Common myeloid progenitor, CD34-positive (primary cell): ENCODE results near the gene UTP20. TPM values are rescaled to one million over a fixed set of nuclear protein-coding genes. Genes with fewer than 3 reads are reported as not detected.

Experiments
- CTCF ChIA-PET: fragments of 350-600 bp; sonication (Branson Sonifier 250); formaldehyde crosslinking; loops from one replicate; lab custom pipeline; 2021; ENCODE audit warnings: antibody characterized with exemption; lab: Charles Lee
- POLR2A ChIA-PET: fragments of 350-600 bp; sonication (Branson Sonifier 250); formaldehyde crosslinking; loops from one replicate; lab custom pipeline; 2021; ENCODE audit warnings: antibody characterized with exemption; lab: Charles Lee
- DNase-seq, 3 donors: peaks; one replicate each; pipeline versions ENCODE4 v3.0.0 to v3.0.0-alpha.2; 2013
- H3K27ac ChIP-seq, 2 experiments: 1 replicate in 1 of 2; 2 replicates in 1 of 2; pipeline ENCODE4 v1.7.0; 2013; ENCODE audit warnings: inconsistent platforms in 2 of 2, low read length in 2 of 2, mild to moderate bottlenecking in 2 of 2, low read depth in 1 of 2, moderate library complexity in 1 of 2; ENCODE audit not compliant: severe bottlenecking in 2 of 2, insufficient read depth in 1 of 2, poor library complexity in 1 of 2
- H3K27me3 ChIP-seq, 5 experiments: replicated peaks in 2 of 5; 1 replicate in 3 of 5; 2 replicates in 2 of 5; pipeline versions ENCODE4 v1.6.1 to v1.7.0; 2013; ENCODE audit warnings: low read length in 4 of 5, mild to moderate bottlenecking in 2 of 5, moderate library complexity in 2 of 5, inconsistent platforms in 1 of 5; ENCODE audit not compliant: insufficient read depth in 5 of 5, control insufficient read depth in 4 of 5
- H3K36me3 ChIP-seq, 4 experiments: 1 replicate in 2 of 4; 2 replicates in 2 of 4; pipeline versions ENCODE4 v1.6.1 to v1.7.0; 2013; ENCODE audit warnings: low read length in 3 of 4, control low read depth in 1 of 4, mild to moderate bottlenecking in 1 of 4; ENCODE audit not compliant: control insufficient read depth in 4 of 4, insufficient read depth in 4 of 4
- H3K4me1 ChIP-seq, 4 experiments: 1 replicate in 3 of 4; 2 replicates in 1 of 4; pipeline versions ENCODE4 v1.6.1 to v1.7.1; 2013; ENCODE audit warnings: low read length in 3 of 4, mild to moderate bottlenecking in 3 of 4, control low read depth in 1 of 4, inconsistent platforms in 1 of 4, moderate library complexity in 1 of 4; ENCODE audit not compliant: control insufficient read depth in 4 of 4, insufficient read depth in 4 of 4; ENCODE audit errors: control extremely low read depth in 1 of 4
- H3K4me3 ChIP-seq, 7 experiments: 1 replicate in 4 of 7; 2 replicates in 3 of 7; pipeline versions ENCODE4 v1.5.1 to v1.7.0; 2013; ENCODE audit warnings: mild to moderate bottlenecking in 7 of 7, low read length in 6 of 7, moderate library complexity in 6 of 7, inconsistent platforms in 2 of 7, low read depth in 2 of 7, control low read depth in 1 of 7; ENCODE audit not compliant: insufficient read depth in 4 of 7, control insufficient read depth in 1 of 7; ENCODE audit errors: extremely low read depth in 1 of 7
- H3K9me3 ChIP-seq, 5 experiments: 1 replicate in 4 of 5; 2 replicates in 1 of 5; pipeline versions ENCODE4 v1.6.1 to v1.7.1; 2013; ENCODE audit warnings: low read length in 4 of 5, mild to moderate bottlenecking in 2 of 5, inconsistent platforms in 1 of 5, low read depth in 1 of 5, moderate library complexity in 1 of 5; ENCODE audit not compliant: control insufficient read depth in 4 of 5, insufficient read depth in 2 of 5; ENCODE audit errors: control extremely low read depth in 1 of 5
- WGBS: methylation state at CpG from one replicate; pipeline ENCODE4 v1.1.5; 2013; ENCODE audit not compliant: insufficient coverage; 5-methylcytosine and 5-hydroxymethylcytosine counted together
- polyA plus RNA-seq: library from polyadenylated mRNA; unstranded; fragments of 120-200 nt; gene quantifications from one replicate; pipeline ENCODE4 v1.2.1, GENCODE V29; 2013

The UTP20 gene
- polyA plus RNA-seq: 9.4 TPM

GRCh38 chr12:101280006-101280505 lies at the start of gene UTP20:
UTP20 (plus strand) TSS chr12:101280105; CDS start chr12:101280283, 178 bp downstream.
- peak; percentile 86 to 93 (median 92) for DNase-seq
- no peaks in the 10 kb centered on the region for H3K9me3 ChIP-seq
- peaks cover 0 to 13% (median 8%) of the 10 kb centered on the region in 4 experiments for H3K4me1 ChIP-seq
- ChIA-PET CTCF (no interaction called here), POLR2A (no interaction called here)
- peak within 1 kb of the TSS; percentile 40 to 57 for H3K27ac ChIP-seq
- H3K27me3 ChIP-seq: peaks cover 2 to 17% (median 8%) of the 10 kb centered on the region in 5 experiments
- WGBS: under 1% methylated on average over 29 of the region's 34 CpGs
- H3K36me3 ChIP-seq: peaks cover 2 to 18% (median 12%) of the 10 kb centered on the region in 4 experiments
- peak within 1 kb of the TSS; percentile 80 to 100 (median 100) for H3K4me3 ChIP-seq

DNA sequence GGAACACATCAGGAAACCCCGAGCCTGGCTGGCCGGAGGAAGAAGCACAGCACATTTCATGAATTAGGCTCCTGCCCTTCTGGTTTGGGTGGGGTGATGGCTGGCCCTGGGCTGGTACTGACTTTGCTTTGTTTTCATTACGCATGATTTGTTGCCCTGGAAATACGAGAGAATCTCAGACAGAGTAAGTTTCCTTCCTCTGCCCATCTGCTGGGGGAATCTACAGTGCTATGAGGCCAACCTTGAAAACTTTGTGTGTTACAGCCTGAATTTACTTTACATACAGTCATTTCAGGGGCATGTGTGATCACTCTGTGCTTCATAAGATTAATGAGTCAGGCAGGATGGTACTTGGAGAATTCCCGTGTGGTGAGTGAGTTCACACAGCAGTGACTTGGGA lies 49.4 kb upstream of the UTP20 start:
- Histone ChIP-seq H3K4me1 (no peaks in the 10 kb centered on the region), H3K36me3 (no peaks in the 10 kb centered on the region), H3K27me3 (peaks cover 0 to 3% (median 0%) of the 10 kb centered on the region in 5 experiments), H3K4me3 (no peak overlapping the region), H3K27ac (no peak overlapping the region), H3K9me3 (peaks cover 0 to 1% (median 0%) of the 10 kb centered on the region in 5 experiments)
- 89% methylated on average over 5 of the region's 5 CpGs for WGBS
- ChIA-PET CTCF (no interaction called here), POLR2A (no interaction called here)
- no peak for DNase-seq

- Histone ChIP-seq H3K27ac (no peak overlapping the region), H3K27me3 (peaks cover 0 to 3% (median 0%) of the 10 kb centered on the region in 5 experiments), H3K4me3 (no peak overlapping the region), H3K4me1 (no peaks in the 10 kb centered on the region), H3K9me3 (peaks cover 0 to 1% (median 0%) of the 10 kb centered on the region in 5 experiments), H3K36me3 (no peaks in the 10 kb centered on the region)
- ChIA-PET POLR2A (no interaction called here), CTCF (no interaction called here)
- no peak for DNase-seq
- 13% methylated on average over 1 of the region's 4 CpGs for WGBS
Measured at GRCh38 chr12:101231636-101232035, 48.3 kb upstream of the UTP20 start.

- DNase-seq: no peak
- Histone ChIP-seq H3K4me3 (no peak overlapping the region), H3K27ac (no peak overlapping the region), H3K27me3 (peaks cover 0 to 3% (median 0%) of the 10 kb centered on the region in 5 experiments), H3K9me3 (peaks cover 0 to 8% (median 3%) of the 10 kb centered on the region in 5 experiments), H3K36me3 (no peaks in the 10 kb centered on the region), H3K4me1 (no peaks in the 10 kb centered on the region)
- CTCF ChIA-PET: no interaction called here
- WGBS: 80% methylated on average over 1 of the region's 2 CpGs
- POLR2A ChIA-PET: no interaction called here
Measured at GRCh38 chr12:101235686-101236085, 44.2 kb upstream of the UTP20 start.

DNA sequence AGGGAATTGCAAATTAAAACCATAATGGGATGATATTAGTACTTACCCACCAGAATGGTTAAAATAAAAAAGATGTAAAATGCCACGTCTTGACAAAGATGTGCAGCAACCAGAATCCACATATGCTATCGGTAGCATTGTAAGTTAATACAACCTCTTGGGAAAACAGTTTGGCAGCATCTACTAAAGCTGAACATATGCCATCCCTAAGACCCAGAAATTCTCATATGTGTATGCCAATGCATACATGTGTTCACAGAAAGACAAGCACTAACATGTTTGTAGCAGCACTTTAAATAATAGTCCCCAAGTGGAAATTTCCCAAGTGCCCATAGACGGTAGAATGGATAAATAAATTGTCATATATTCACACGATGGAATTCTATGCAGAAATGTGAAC lies 41.6 kb upstream of the UTP20 start:
- no peak overlapping the region for H3K27ac ChIP-seq
- H3K27me3 ChIP-seq: peaks cover 0 to 3% (median 0%) of the 10 kb centered on the region in 5 experiments
- POLR2A ChIA-PET: no interaction called here
- no peaks in the 10 kb centered on the region for H3K36me3 ChIP-seq
- no peaks in the 10 kb centered on the region for H3K4me1 ChIP-seq
- no peak overlapping the region for H3K4me3 ChIP-seq
- peaks cover 0 to 8% (median 7%) of the 10 kb centered on the region in 5 experiments for H3K9me3 ChIP-seq
- no peak for DNase-seq
- CTCF ChIA-PET: interaction anchor here (1.1 kb wide), 1 partner anchor 355 kb away, joined by 3 read pairs; no protein-coding TSS in a partner anchor
- 100% methylated on average over 2 of the region's 4 CpGs for WGBS

GRCh38 chr12:101238800-101239329 lies 41.0 kb upstream of the UTP20 start:
- no peaks in the 10 kb centered on the region for H3K4me1 ChIP-seq
- no peak overlapping the region for H3K4me3 ChIP-seq
- no peak overlapping the region for H3K27ac ChIP-seq
- ChIA-PET POLR2A (no interaction called here), CTCF (no interaction called here)
- no peaks in the 10 kb centered on the region for H3K27me3 ChIP-seq
- H3K9me3 ChIP-seq: peaks cover 0 to 8% (median 7%) of the 10 kb centered on the region in 5 experiments
- DNase-seq: no peak
- 98% methylated on average over 6 of the region's 6 CpGs for WGBS
- no peaks in the 10 kb centered on the region for H3K36me3 ChIP-seq

DNA sequence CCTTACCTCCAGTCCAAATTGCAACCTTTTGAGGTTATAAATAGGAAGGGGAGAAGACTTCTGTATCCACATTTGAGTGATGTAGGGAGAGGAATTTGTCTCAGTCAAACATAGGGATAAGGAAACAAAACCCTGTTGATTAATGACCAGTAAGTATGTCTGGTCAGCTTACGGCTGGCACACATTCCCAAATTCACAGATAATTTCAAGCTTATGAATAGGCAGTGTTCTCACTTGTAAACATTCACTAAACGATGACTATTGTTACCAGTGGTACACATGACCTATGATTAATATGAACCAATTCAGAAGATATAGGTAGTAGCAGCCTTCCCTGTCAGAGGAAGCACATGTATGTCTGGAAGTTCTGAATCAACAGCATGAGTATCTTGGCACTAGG lies 36.8 kb upstream of the UTP20 start:
- H3K4me1 ChIP-seq: no peaks in the 10 kb centered on the region
- DNase-seq: no peak
- 100% methylated on average over 1 of the region's 2 CpGs for WGBS
- H3K9me3 ChIP-seq: peaks cover 0 to 8% (median 7%) of the 10 kb centered on the region in 5 experiments
- H3K4me3 ChIP-seq: no peak overlapping the region
- no peaks in the 10 kb centered on the region for H3K36me3 ChIP-seq
- H3K27ac ChIP-seq: no peak overlapping the region
- CTCF ChIA-PET: no interaction called here
- POLR2A ChIA-PET: no interaction called here
- H3K27me3 ChIP-seq: no peaks in the 10 kb centered on the region
